ENCODE results near the gene HDAC7.

The HDAC7 gene

GRCh38 chr12:47768323-47768811, 51.3 kb downstream of the HDAC7 start:
- no peaks in the 10 kb centered on the region for H3K9me2 ChIP-seq (replicated peaks; ENCODE audit: control insufficient read depth, low read length)
- H3K27ac ChIP-seq (ENCODE audit: low read depth, low read length): no peak overlapping the region
- peaks cover 26% of the 10 kb centered on the region for H3K27me3 ChIP-seq (ENCODE audit: control insufficient read depth, low read length)
- no peak overlapping the region for H3K4me2 ChIP-seq (ENCODE audit: low read length)
- H3K36me3 ChIP-seq (ENCODE audit: control insufficient read depth, low read length): no peaks in the 10 kb centered on the region
- no peaks in the 10 kb centered on the region for H4K20me1 ChIP-seq (ENCODE audit: control insufficient read depth, insufficient read depth, low read depth, low read length)
- no peak for TF ChIP-seq EZH2phosphoT487 (IDR thresholded peaks at IDR 0.05; ENCODE audit: borderline replicate concordance, low read length)
- TF ChIP-seq, protein P1, sequence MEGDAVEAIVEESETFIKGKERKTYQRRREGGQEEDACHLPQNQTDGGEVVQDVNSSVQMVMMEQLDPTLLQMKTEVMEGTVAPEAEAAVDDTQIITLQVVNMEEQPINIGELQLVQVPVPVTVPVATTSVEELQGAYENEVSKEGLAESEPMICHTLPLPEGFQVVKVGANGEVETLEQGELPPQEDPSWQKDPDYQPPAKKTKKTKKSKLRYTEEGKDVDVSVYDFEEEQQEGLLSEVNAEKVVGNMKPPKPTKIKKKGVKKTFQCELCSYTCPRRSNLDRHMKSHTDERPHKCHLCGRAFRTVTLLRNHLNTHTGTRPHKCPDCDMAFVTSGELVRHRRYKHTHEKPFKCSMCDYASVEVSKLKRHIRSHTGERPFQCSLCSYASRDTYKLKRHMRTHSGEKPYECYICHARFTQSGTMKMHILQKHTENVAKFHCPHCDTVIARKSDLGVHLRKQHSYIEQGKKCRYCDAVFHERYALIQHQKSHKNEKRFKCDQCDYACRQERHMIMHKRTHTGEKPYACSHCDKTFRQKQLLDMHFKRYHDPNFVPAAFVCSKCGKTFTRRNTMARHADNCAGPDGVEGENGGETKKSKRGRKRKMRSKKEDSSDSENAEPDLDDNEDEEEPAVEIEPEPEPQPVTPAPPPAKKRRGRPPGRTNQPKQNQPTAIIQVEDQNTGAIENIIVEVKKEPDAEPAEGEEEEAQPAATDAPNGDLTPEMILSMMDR (IDR thresholded peaks at IDR 0.05; ENCODE audit: low read depth, low read length, poor library complexity, severe bottlenecking): no peak
- H3K4me3 ChIP-seq (ENCODE audit: low read length): no peak overlapping the region
- H3K4me1 ChIP-seq (ENCODE audit: control insufficient read depth, low read length): peaks cover 21% of the 10 kb centered on the region
- H3F3A ChIP-seq (ENCODE audit: control insufficient read depth, insufficient read depth): no peaks in the 10 kb centered on the region
- no peaks in the 10 kb centered on the region for H3K9me3 ChIP-seq (ENCODE audit: control insufficient read depth, insufficient read depth, low read length)
- H3K79me2 ChIP-seq (ENCODE audit: control insufficient read depth, low read length): no peaks in the 10 kb centered on the region

- H3K27ac ChIP-seq (ENCODE audit: low read depth, low read length): no peak overlapping the region
- H3K79me2 ChIP-seq (ENCODE audit: control insufficient read depth, low read length): no peaks in the 10 kb centered on the region
- peaks cover 23% of the 10 kb centered on the region for H3K27me3 ChIP-seq (ENCODE audit: control insufficient read depth, low read length)
- peaks cover 18% of the 10 kb centered on the region for H3K4me1 ChIP-seq (ENCODE audit: control insufficient read depth, low read length)
- no peak overlapping the region for H3K4me3 ChIP-seq (ENCODE audit: low read length)
- no peaks in the 10 kb centered on the region for H3K9me2 ChIP-seq (replicated peaks; ENCODE audit: control insufficient read depth, low read length)
- no peaks in the 10 kb centered on the region for H3K36me3 ChIP-seq (ENCODE audit: control insufficient read depth, low read length)
- H4K20me1 ChIP-seq (ENCODE audit: control insufficient read depth, insufficient read depth, low read depth, low read length): no peaks in the 10 kb centered on the region
- no peaks in the 10 kb centered on the region for H3F3A ChIP-seq (ENCODE audit: control insufficient read depth, insufficient read depth)
- no peak overlapping the region for H3K4me2 ChIP-seq (ENCODE audit: low read length)
- H3K9me3 ChIP-seq (ENCODE audit: control insufficient read depth, insufficient read depth, low read length): no peaks in the 10 kb centered on the region
- TF ChIP-seq, protein P1 (IDR thresholded peaks at IDR 0.05; ENCODE audit: low read depth, low read length, poor library complexity, severe bottlenecking): peak; percentile 73
- no peak for TF ChIP-seq EZH2phosphoT487 (IDR thresholded peaks at IDR 0.05; ENCODE audit: borderline replicate concordance, low read length)
These were observed 52.4 kb downstream of the HDAC7 start for GRCh38 chr12:47767216-47767724.

- no peak overlapping the region for H3K4me2 ChIP-seq (ENCODE audit: low read length)
- no peaks in the 10 kb centered on the region for H4K20me1 ChIP-seq (ENCODE audit: control insufficient read depth, insufficient read depth, low read depth, low read length)
- no peaks in the 10 kb centered on the region for H3K79me2 ChIP-seq (ENCODE audit: control insufficient read depth, low read length)
- TF ChIP-seq, protein P1 (IDR thresholded peaks at IDR 0.05; ENCODE audit: low read depth, low read length, poor library complexity, severe bottlenecking): no peak
- TF ChIP-seq EZH2phosphoT487 (IDR thresholded peaks at IDR 0.05; ENCODE audit: borderline replicate concordance, low read length): no peak
- peaks cover 18% of the 10 kb centered on the region for H3K4me1 ChIP-seq (ENCODE audit: control insufficient read depth, low read length)
- no peak overlapping the region for H3K4me3 ChIP-seq (ENCODE audit: low read length)
- H3K9me2 ChIP-seq (replicated peaks; ENCODE audit: control insufficient read depth, low read length): no peaks in the 10 kb centered on the region
- peaks cover 20% of the 10 kb centered on the region for H3K27me3 ChIP-seq (ENCODE audit: control insufficient read depth, low read length)
- H3F3A ChIP-seq (ENCODE audit: control insufficient read depth, insufficient read depth): no peaks in the 10 kb centered on the region
- H3K36me3 ChIP-seq (ENCODE audit: control insufficient read depth, low read length): no peaks in the 10 kb centered on the region
- no peak overlapping the region for H3K27ac ChIP-seq (ENCODE audit: low read depth, low read length)
- no peaks in the 10 kb centered on the region for H3K9me3 ChIP-seq (ENCODE audit: control insufficient read depth, insufficient read depth, low read length)
These were observed 53.0 kb downstream of the HDAC7 start for GRCh38 chr12:47766502-47767215.
